NCI-H2029 (cell line): Measurements from ENCODE around the gene IRAK3.

Source experiments
- DNase-seq: peaks from one replicate; lab custom pipeline; 2025; lab: John Stamatoyannopoulos, UW

The IRAK3 gene

DNA sequence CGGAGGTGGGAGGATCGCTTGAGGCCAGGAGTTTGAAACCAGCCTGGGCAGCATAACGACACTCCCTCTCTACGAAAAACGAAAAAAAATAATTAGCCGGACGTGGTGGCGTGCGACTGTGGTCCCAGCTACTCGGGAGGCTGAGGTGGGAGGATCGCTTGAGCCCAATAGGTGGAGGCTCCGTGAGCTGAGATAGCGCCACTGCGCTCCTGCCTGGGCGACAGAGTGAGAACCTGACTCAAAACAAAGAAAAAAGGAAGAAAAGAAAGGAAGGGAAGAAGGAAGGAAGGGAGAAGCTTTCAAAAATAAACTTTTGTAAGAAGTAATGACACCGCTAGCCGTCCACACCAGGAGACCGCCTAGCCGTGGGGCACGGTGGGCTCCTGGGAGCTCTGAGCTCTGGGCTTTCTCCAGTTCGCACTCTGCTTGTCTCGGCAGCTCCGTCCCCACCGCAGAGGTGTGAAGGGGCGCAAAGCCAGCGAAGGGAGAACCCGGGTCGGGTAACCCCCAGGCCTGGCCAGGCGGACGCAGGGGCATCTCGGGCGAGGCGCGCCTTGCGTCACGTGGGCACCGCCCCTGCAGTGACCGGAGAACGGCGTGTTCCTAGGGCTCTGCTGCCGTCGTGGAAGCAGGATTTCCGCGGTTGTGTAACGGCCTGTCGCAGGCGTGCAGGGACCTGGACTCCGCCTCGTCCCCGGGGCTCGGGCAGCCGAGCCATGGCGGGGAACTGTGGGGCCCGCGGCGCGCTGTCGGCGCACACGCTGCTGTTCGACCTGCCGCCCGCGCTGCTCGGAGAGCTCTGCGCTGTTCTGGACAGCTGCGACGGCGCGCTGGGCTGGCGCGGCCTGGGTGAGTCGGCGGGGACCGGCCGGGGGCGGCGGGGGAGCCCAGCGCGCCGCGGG is at the start of gene IRAK3:
TSS of gene IRAK3 (plus strand) at position 631 of the 902 bp plus-strand sequence. CDS start at position 717, 86 bp downstream.
- DNase-seq = peak; percentile 43

- DNase-seq = no peak
These were observed 49.7 kb upstream of the IRAK3 start for GRCh38 chr12:66139328-66139727.

DNA sequence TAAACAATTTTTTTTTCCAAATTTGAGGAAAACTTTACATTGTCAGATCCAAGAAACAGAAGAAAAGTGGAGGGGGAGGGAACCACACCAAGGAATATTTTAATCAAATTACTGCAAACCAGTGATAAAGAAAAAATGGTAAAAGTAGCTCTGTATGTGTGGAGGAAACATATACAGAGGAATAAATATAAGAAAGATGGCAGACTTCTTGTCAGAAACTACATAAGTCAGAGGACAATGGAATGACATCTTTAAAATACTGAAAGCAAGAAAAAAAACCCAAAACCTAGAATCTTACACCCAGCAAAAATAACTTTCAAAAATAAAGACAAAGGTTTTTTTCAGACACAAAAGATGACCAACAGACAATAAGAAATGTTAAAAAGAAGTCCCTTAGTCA is 48.3 kb upstream of the IRAK3 start:
- no peak for DNase-seq

- no peak for DNase-seq
These were observed 47.7 kb upstream of the IRAK3 start for GRCh38 chr12:66141299-66141698.

DNA sequence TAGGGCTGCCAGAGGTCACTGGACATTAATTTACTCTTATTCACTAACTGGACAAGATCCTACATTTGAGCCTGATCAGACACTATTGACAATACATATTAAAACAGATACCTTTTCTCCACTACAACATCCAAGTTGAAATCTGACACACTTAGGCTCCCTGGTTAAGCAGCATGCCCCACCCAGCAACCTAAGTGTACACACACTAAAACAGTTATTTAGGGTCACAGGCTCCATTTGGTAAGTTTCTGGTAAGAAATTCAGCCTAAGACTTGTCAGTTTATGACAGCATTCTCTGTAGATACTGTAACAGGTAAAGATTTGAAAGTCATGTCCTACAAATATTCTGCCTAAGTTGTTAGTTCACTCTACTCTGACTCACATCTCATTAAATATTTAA is 46.2 kb upstream of the IRAK3 start:
- DNase-seq = no peak

DNA sequence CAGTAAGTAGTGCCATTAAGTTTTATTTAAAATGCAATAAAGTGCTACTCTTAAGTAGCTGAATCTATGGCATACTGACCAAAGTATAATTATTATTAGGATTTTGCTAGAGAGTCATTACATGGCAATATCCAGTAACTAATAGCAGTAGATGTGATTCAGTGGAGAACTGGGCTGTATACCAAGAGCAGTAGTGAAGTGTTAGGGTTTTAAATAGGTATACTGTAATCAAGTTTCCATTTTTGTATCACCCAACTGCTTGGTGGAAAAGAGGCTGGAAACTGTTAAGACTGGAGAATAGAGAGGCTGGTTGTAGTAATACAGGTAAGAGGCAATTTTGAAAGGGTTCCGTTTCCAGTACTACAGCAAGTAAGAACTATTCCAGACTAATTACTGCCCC is 45.1 kb upstream of the IRAK3 start:
- DNase-seq = no peak

DNA sequence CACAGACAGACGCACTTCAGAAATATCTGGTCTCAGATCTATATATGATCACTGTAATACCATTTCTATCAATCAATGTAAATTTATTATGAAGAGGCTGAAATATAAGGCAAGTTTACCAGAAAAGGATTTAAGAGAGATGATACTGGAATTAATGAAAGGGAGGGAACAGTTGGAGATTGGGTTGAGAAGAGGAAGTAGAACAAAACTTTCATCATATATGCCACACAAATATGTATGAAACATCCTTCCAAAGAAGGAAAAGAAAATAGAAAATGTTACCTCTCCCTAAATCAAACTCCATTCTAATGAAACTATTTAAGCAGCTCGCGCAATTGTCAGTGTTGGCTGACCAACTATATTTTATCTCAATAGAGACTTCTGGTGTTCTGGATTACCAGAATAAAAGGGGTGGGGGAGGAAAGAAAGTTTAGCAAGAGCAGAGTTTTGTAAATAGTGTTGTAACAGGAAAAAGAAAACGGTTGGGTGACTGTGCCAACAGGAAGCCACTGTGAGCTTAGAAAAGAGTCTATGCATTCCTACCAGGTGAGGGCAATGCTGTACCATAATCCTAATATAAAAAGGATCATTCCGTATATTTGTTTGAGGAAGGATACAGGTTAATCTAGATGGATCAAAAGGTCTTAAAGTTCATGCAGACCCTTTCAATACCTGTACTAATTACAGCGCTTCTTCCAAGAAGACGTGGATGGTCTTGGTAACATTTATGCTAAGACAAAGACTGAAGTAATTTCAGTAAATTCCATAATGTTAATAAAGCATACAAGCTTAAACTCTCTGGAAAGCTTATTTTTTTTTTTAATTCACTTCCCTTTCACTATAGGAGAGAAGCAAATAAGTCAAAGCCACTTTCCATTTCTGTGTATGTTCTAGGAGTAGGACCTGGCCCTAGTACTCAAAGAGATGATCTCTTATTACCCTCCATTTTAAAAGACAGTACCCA is 43.9 kb upstream of the IRAK3 start:
- peak; percentile 39 for DNase-seq

DNA sequence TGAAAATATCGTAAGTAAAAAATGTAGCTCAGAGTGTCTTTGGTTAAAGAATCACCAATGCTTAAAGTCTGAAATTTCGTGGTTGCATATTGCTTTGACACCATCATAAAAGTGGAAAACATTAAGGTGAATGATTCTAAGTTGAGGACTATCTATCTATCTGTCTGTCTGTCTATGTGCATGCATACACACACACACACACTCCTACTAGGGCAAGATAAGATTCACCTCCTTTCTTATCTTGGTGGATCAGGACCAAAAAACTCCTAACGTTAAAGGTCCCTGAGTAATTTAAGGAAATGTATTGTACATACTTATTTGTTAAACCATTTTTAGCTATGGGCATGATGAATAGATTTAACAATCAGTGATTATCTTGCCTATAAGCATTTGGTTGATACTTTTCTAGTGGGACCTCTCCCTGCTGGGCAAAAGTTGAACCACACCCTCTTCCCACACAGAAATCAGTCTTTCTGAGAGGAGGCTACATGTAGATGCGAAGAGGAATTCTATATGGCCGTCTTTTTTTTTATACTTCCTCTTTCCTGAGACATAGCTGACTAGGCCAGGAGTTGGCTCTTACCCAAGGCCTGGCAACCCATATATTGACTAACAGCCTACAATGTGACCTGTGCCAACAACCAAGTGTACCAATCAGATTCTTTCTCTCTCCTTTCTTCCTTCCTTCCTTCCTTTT is 39.2 kb upstream of the IRAK3 start:
- peak; percentile 3 for DNase-seq

DNA sequence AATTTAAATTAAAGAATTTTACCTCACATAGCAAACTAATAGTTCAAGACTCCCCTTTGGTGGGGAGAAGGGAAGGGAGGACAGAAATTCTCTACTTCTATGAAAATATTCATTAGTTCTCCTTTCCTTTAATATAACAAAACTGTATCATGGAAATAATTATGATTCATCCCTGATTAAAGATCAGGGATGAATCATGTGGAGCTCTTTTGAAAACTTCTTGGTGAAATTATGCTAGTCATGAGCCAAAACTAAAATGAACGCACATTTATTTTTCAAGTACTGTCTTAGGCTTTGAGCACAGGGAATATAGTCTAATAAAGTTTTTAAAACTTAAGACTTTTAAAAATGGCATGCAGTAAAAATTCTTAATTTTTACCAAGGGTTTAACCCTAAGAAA is 36.3 kb upstream of the IRAK3 start:
- DNase-seq = no peak

- DNase-seq = no peak
These were observed 34.2 kb upstream of the IRAK3 start for GRCh38 chr12:66154776-66155175.

- no peak for DNase-seq
These were observed 32.4 kb upstream of the IRAK3 start for GRCh38 chr12:66156654-66157053.

GRCh38 chr12:66159123-66159522 is 29.9 kb upstream of the IRAK3 start:
- DNase-seq = no peak

GRCh38 chr12:66160704-66161103 is 28.3 kb upstream of the IRAK3 start:
- DNase-seq = no peak

DNA sequence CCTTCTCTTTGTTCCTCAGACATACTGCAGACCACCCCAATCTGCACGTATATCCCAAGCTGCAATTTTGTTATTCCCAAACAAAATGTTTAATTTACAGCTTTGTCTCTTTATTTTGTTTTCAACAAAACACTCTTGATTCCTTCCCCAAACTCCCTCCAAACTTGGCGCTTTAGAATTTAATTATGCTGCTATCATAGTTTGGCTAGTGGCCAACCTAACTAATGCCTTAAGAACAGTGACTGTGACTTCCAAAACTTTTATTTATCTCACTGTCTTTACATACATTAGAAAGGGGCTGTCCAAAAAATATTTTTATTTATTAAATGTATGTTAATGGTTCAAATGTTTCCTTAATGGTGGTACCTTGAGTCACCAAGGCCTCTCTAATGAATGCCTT is 26.3 kb upstream of the IRAK3 start:
- no peak for DNase-seq

- no peak for DNase-seq
These were observed 25.7 kb upstream of the IRAK3 start for GRCh38 chr12:66163289-66163688.

DNA sequence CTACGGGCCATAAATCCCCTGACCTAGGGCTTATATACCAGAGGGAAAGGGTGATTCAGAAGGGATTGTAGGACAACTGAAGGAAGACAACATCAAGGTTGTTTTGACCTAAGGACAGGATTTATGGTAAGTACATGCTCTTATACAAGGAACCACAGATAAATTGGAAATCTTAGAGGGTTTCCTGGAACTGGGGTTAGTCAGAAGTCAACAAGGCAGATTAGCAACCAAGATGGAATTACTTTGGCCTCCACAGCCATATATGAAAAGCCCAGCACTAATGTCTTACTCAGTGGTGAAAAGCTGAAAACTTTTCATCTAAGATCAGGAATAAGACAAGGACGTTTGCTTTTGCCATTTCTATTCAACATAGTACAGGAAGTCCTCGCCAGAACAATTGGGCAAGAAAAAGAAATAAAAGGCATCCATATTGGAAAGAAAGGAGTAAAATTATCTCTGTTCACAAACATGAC is 24.6 kb upstream of the IRAK3 start:
- DNase-seq = no peak

DNA sequence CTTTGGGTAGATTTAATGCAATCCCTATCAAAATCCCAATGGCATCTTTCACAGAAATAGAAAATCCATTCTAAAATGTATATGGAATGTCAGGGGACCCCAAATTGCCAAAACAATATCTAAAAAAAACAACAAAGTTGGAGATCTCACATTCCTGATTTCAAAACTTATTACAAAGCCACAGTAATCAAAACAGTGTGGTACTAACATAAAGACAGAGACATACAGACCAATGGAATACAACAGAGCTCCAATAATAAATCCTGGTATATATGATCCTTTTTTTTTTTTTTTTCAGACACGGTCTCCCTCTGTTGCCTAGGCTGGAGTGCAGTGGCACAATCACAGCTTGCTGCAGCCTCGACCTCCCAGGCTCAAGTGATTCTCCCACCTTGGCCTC is 23.9 kb upstream of the IRAK3 start:
- no peak for DNase-seq

DNA sequence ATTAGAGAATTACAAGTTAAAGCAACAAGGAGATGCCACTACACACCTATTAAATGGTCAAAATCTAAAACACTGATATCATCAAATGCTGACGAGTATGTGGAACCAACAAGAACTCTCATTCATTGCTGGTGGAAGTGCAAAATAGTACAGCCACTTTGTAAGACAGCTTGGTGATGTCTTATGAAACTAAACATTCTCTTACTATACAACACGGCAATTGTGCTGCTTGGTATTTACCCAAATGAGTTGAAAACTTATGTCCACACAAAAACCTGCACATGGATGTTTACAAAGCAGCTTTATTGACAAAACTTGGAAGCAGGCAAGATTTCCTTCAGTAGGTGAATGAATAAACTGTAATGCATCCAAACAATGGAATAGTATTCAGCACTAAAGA is 22.5 kb upstream of the IRAK3 start:
- no peak for DNase-seq

GRCh38 chr12:66168410-66168809 is 20.6 kb upstream of the IRAK3 start:
- no peak for DNase-seq

DNA sequence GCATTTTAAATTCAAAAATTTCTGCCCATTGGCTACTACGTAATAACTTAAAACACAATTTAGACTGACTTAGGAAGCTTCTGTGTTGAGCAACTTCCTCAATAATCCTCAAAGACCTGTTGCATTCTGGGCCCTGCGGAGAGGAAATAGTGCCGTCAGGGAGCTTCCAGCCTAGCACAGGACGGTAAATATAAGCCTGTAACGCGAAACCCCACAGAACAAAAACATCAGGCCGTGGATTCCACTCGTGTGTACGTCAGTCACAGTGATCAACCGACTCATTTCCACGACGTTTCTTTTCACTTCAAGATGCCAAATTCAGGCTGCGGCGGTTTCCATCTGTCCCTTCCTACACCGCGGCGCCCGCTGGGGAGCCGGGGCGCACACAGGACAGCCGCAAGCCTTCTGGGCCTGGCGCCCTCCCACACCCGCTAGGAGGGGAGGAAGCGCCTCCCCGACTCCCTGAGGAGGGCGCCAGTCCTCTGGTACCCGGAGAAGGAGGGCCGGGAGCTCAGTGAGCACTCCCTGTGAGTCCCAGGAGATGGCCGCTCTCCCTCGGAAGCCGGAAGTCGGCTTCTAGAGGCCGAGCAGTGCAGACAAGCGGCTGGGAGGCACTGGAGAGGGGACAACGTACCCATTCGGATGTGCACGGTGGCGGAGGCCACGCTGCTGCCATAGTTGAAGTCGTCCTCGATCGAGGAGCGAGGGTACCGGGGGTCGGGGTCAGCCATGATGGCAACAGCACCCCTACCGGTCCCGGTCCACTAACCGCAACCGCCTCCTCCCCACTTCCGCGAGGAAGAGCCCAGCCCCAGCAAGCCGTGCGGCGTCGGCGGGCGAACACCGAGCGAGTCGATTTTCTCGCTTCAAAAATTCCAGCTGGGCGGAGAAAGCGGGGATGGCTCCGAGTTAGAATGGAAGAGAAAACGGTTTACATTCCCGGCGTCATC is 19.5 kb upstream of the IRAK3 start, which contains the start of gene TMBIM4:
TSS of gene TMBIM4 (minus strand) at position 776 of the 950 bp plus-strand sequence. CDS start at position 731, 45 bp downstream.
- DNase-seq = peak; percentile 85

- DNase-seq = no peak
These were observed 18.4 kb upstream of the IRAK3 start for GRCh38 chr12:66170606-66171005.
